Fibroblast of peridontal ligament (primary cell): ENCODE data around the gene RPL34.

Source experiments
- DNase-seq: peaks from one replicate; pipeline ENCODE4 v3.0.0-alpha.2; 2010; ENCODE audit errors: extremely low read depth

RPL34 gene

DNA sequence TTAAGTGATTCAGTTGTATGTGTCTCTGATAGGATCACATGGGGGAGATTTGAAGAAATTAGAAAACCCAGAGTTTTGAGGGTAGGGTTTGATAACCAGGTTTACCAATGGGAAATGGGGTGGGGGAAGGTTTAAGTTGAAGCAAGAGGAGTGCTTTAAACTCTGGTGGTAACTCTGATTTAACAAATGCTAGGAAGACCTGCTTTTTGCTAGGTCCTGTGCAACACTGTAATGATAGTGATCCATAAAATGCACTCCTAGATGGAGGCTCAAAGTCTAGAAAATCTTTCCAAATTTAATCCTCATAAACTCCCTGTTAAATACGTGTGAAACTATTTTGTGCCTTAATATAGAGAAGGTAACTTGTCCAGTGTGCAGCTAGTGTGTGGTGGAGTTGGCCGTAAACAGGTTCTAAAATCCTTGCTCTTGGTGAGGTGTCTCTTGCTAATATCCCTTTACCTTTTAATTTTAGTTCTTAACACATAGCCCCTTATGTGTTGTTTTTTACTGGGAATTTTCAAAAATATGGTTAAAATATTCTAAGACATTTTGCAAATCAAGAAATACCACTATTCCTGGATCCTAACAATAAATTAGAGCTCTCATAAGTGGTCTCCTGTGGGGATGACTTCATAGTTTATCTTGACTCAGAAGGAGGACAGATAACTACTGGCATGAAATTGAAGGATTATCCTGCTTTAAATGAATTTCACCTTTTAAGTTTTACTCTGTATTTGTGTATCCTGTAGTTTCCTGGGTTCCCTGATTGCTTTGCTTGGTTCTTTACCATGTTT lies 4.1 kb downstream of the RPL34 start:
- DNase-seq = no peak

DNA sequence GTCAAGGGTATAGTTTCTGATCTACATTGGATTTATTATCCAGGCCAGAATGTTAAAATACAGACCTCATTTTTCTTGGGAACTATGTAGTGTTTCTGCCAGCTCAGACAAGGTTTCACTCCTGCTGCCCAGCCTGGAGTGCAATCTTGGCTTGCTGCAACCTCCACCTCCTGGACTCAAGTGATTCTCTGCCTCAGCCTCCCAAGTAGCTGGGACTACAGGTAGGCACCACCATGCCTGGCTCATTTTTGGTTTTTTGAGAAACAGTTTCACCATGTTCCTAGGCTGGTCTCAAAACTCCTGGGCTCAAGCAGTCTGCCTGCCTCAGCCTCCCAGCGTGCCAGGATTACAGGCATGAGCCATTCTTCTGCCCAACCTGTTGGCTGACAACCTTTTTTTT lies 5.7 kb downstream of the RPL34 start:
- DNase-seq = no peak

DNA sequence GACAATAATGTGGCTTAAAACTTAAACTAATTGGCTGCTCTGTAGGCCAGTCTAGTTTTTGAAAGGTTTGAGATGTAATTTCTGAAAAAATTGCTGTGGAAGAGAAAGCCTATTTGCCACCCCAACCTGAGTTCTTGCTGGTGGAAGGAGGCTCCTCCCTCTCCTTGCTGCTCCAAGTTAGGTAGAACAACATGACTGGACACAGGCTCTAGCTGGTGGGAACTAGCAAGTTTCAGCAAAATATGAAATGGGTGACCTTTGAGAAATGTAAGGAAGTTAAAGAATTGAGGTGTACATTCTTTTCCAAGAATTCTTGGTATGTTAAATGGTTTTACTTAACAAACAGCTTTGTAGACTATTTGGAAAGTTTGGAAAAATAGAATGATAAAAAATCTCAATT lies 8.0 kb downstream of the RPL34 start:
- DNase-seq = peak; percentile 19

DNA sequence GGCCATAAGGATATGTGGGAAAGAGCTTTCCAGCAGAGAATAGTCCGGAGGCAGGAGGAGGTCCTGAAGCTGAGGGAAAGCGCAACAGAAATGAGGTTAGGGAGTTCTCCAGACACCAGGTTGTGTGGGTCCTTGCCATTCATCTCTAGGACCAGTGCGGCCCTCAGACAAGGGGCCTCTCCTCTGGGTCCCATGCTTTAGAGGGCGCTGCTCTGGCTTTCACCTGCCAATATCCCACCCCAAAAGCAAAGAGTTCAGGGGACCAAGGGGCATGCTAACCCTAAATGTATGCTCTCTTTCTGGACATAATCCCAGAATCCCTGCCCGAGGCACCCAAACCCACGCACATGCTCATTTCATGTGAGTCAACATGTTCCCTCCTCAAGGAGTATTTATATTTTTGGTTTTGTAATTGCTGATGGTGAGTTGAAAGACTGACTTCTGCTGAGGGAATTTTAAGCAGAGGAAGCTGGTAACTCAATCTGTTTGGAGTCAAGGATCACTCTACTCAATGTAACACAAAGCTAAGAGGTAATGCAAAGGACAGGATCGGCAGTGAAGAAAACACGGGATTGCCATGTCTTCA lies 14.8 kb downstream of the RPL34 start:
- DNase-seq = peak; percentile 75

DNA sequence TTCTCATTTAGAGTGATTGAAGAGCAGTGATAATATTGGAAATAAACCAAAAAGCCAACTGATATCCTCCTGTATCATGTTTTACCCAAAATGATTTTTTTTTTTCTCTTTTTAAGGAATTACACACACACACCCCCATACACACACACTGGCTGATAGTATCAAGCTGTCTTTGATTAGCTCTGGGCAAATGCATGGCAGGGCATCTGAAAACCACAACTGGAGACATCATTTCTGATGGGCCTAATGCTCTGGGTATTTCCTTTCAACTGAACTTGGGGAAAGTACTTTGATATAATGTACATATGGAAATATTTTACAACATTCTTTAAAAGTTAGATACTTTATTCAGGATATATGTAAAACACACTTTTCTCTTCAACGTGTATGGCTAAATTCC lies 15.9 kb downstream of the RPL34 start:
- DNase-seq = peak; percentile 83

DNA sequence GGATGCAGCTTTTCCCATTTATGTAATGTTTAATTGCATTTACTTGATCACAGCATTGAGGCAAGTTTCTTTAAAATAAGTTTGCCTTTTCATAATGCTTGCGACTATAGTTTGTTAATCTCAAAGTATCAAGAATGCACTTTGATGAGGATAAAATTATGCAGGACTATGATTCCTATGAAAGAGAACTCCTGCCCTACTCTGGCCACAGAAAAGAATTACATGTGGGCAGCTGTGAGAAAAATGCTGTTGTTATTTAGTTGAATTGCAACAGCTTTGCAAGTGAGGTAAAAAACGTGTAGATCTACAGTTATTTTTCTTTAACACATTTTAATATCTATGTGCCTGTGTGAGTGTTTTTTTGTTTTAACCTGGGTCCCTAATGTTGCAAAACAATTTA lies 17.5 kb downstream of the RPL34 start:
- peak; percentile 46 for DNase-seq

DNA sequence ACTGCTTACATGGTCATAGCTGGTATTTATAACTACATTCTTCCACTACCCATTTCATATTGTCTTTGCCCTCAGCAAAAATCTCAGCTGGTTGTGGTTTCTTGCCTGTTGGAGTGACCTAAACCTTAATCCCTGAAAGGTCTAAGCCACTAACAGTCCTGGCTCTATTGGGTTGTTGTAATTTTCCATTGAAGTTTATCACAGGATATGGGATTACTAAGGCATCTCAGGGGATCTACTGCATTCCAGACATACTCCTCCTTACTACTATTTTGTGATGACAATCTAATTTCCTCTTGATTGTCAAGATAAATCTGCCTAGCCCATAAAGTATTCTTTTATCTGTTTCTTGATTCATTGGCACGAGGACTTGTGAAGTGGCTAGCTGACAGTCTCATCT lies 23.9 kb downstream of the RPL34 start:
- DNase-seq = peak; percentile 61

DNA sequence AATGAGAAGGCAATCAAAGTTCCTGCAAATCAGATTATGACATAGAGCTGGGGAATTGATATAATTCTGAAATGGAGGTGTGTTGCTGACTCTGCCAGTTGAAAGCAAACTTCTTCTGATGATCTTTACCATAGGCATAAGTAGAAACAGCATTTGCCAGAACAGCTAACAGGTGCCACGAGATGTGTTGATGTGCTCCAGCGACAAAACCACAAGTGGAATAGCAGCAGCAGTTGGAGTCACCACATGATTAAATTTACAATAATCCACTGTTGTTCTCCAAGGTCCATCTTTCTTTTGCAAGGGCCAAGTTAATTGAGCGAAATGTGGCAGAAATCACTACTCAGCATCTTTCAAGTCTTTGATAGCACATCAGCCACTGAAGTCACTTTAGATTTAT lies 26.3 kb downstream of the RPL34 start:
- DNase-seq = no peak

DNA sequence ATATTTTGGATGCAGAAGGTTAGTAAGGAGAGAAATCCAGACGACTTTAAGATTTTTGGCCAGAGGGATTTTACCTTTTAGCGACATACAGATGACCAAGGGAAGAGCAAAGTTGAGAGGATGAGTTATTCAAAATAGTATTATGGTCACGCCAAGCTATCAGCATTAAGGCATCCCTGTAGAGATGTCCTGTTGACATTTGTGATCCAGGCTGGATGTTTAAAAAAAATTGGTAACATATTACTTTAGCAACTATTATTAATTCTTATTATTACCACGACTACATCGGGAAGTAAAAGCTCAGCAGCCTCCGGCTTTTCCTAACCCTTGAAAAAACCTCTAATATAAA lies 29.5 kb downstream of the RPL34 start:
- DNase-seq = no peak

DNA sequence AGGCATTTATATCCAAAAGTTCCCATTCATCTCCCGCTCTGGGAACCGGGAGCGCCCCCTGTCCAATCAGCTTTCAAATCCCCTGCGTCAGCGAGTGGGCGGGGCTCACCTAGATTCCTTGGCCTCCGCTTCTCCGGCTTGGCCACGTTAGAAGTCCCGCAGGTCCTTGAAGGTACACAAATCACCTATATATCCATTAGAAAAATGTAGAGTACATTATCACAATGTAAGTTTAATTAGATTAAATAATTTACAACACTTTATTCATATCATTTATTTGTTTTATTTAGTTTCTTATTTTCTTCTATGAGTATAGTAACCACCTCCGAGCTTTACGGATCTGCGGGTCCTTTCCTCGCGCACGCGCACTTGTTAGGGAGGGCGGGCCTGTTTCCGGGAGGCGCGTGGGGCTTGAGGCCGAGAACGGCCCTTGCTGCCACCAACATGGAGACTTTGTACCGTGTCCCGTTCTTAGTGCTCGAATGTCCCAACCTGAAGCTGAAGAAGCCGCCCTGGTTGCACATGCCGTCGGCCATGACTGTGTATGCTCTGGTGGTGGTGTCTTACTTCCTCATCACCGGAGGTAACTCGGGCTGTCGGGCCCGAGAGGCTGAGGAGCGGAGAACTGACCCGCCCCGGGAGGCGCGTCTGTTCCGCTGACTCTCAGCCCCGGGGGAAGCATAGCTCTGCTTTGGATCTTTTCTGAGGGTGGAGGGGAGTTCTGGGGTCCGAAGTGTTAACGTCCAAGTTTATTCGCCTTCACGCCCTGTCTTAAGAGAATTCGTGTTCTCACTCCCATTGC lies 30.0 kb downstream of the RPL34 start, which contains the start of gene OSTC:
Gene OSTC (plus strand): TSS at position 388 of the 802 bp plus-strand sequence. CDS start 57 bp downstream, at position 445.
- DNase-seq = peak; percentile 98

DNA sequence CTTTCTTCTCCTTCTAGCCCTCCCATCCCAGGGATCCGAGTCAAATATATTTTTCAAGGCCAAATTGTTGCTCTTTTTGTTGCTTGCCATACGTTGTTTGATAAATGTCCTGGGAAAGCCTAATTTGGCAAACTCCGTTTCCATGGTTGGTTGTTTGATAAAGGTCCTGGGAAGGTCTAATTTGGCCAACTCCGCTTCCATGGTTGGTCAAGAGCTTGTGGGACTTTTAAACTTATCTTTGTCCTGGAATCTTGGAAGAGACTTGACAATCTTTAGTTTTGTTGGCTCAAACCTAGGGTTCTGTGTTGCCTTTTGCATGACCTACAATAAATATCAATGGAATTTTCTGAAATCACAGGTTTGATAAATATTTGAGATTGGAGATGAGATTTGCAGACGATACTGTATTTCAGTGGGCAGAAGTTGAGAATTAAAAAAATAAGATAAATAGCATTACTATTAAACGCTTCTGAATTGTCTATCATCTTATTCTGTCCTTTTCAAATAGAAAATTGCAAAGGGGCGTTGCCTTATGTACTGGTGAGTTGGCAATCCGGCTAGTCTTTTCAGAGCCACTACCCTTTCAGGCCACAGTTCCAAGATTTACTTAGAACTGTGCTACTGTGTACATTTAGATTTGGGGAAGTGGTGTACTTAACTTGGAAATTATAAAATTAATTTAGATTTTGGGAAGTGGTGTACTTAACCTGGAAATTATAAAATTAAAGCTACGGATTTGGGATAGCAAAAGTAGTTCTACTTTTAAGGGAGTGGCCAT lies 30.8 kb downstream of the RPL34 start:
- peak; percentile 80 for DNase-seq

DNA sequence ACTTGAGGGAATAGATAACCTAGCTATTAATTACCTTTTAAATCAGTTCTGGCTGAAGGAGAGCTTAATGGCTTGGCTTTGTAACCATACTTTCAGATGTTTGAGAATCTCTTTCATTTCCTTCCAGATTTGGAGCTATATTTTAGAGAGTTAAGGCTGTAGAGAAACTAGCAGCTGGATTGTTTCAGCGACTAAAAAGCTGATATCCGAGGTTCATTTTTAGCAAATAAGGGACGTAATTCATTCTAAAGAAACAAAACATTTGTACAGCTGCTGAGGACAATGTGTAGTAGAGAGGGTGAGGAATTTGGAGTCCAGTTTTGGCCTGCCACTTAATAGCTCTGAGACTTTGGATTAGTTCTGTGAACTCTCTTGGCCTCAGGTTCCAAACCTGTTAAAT lies 42.3 kb downstream of the RPL34 start:
- no peak for DNase-seq

DNA sequence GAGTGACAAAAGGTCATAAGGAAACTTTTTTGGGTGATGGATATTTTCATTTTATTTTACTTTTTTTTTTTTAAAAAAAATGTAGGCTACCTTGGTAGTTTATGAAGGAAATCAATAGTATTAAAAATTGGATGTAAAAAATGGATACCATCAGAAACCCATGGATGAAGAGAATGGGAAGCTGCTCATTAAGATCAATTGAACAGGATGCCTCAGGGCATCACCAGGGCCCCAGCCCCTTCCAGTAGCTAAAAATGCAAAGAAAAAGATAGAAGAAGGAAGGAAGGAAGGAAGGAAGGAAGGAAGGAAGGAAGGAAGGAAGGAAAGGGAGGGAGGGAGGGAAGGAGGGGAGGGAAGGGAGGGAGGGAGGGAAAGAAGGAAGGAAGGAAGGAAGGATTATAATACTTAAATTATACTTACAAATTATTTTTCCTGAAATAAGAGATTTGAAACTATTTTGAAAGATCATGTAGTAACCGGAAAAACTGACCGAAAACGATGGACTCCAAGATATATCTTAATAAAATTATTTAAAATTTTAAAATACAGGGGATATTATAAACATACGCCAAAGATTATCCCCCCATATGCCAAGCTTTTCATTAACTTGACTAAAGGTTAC lies 54.1 kb downstream of the RPL34 start:
- no peak for DNase-seq
